H9 (cell line): ENCODE measurements around the gene NDP. TPM values are rescaled to one million over a fixed set of nuclear protein-coding genes. Genes with fewer than 3 reads are reported as not detected.

ENCODE experiments used
- DNase-seq: peaks from one replicate; pipeline ENCODE4 v3.0.0-alpha.2; 2017
- H2AFZ ChIP-seq: one replicate; pipeline ENCODE4 v1.6.1; 2013; ENCODE audit warnings: mild to moderate bottlenecking, low read length, control low read depth, moderate library complexity
- H2AK5ac ChIP-seq: 2 replicates; pipeline ENCODE4 v1.6.1; 2013; ENCODE audit warnings: low read length, control low read depth, mixed read lengths; ENCODE audit not compliant: insufficient read length
- H2BK120ac ChIP-seq: one replicate; pipeline ENCODE4 v1.6.1; 2013; ENCODE audit warnings: low read depth, mild to moderate bottlenecking, low read length, control low read depth, inconsistent platforms; ENCODE audit not compliant: poor library complexity, severe bottlenecking
- H2BK12ac ChIP-seq: 2 replicates; pipeline ENCODE4 v1.6.1; 2013; ENCODE audit warnings: low read length, control low read depth, mixed read lengths, low read depth; ENCODE audit not compliant: insufficient read length
- H2BK15ac ChIP-seq: 2 replicates; pipeline ENCODE4 v1.6.1; 2013; ENCODE audit warnings: low read depth, low read length, control low read depth
- H2BK20ac ChIP-seq: one replicate; pipeline ENCODE4 v1.6.1; 2013; ENCODE audit warnings: low read depth, mild to moderate bottlenecking, low read length, control low read depth, inconsistent platforms; ENCODE audit not compliant: poor library complexity, severe bottlenecking
- H2BK5ac ChIP-seq: 2 replicates; pipeline ENCODE4 v1.6.1; 2013; ENCODE audit warnings: low read length, control low read depth, mixed read lengths; ENCODE audit not compliant: insufficient read length
- H3K14ac ChIP-seq: 2 replicates; pipeline ENCODE4 v1.6.1; 2013; ENCODE audit warnings: low read length, control low read depth; ENCODE audit not compliant: insufficient read depth
- H3K18ac ChIP-seq: 2 replicates; pipeline ENCODE4 v1.6.1; 2013; ENCODE audit warnings: low read depth, mild to moderate bottlenecking, mixed read lengths, low read length, control low read depth; ENCODE audit not compliant: insufficient read length
- H3K23ac ChIP-seq: 2 replicates; pipeline ENCODE4 v1.6.1; 2013; ENCODE audit warnings: low read length, control low read depth, mixed read lengths, low read depth; ENCODE audit not compliant: insufficient read length
- H3K23me2 ChIP-seq: 2 replicates; pipeline ENCODE4 v1.6.1; 2013; ENCODE audit warnings: low read depth, mild to moderate bottlenecking, mixed read lengths, low read length, control low read depth; ENCODE audit not compliant: insufficient read length, poor library complexity, severe bottlenecking
- H3K27ac ChIP-seq: 2 replicates; pipeline ENCODE4 v1.5.1; 2013; ENCODE audit warnings: low read length, control low read depth, mixed read lengths, low read depth; ENCODE audit not compliant: insufficient read length
- H3K27me3 ChIP-seq: 2 replicates; pipeline ENCODE4 v1.6.1; 2013; ENCODE audit warnings: low read length, control low read depth, inconsistent platforms; ENCODE audit not compliant: insufficient read depth
- H3K4ac ChIP-seq: 2 replicates; pipeline ENCODE4 v1.6.1; 2013; ENCODE audit warnings: low read depth, mild to moderate bottlenecking, control low read depth, inconsistent platforms, low read length, moderate library complexity
- H3K4me1 ChIP-seq: 2 replicates; pipeline ENCODE4 v1.6.1; 2013; ENCODE audit warnings: low read length, control low read depth, inconsistent platforms; ENCODE audit not compliant: insufficient read depth
- H3K4me2 ChIP-seq: 2 replicates; pipeline ENCODE4 v1.6.1; 2013; ENCODE audit warnings: low read length, control low read depth, mixed read lengths; ENCODE audit not compliant: insufficient read length, insufficient read depth
- H3K56ac ChIP-seq: 2 replicates; pipeline ENCODE4 v1.6.1; 2013; ENCODE audit warnings: low read depth, mild to moderate bottlenecking, mixed read lengths, low read length, control low read depth; ENCODE audit not compliant: insufficient read length
- H3K79me1 ChIP-seq: 2 replicates; pipeline ENCODE4 v1.6.1; 2013; ENCODE audit warnings: low read depth, mild to moderate bottlenecking, moderate library complexity, low read length, control low read depth, inconsistent platforms; ENCODE audit not compliant: insufficient read depth, poor library complexity, severe bottlenecking
- H3K79me2 ChIP-seq: 2 replicates; pipeline ENCODE4 v1.6.1; 2013; ENCODE audit warnings: low read length, control low read depth, inconsistent platforms; ENCODE audit not compliant: insufficient read depth
- H3K9ac ChIP-seq: 2 replicates; pipeline ENCODE4 v1.6.1; 2013; ENCODE audit warnings: low read length, control low read depth, mixed read lengths; ENCODE audit not compliant: insufficient read length; ENCODE audit errors: extremely low read depth
- H3K9me3 ChIP-seq: one replicate; pipeline ENCODE4 v1.6.1; 2013; ENCODE audit warnings: low read depth, low read length, inconsistent platforms; ENCODE audit not compliant: control insufficient read depth
- H3T11ph ChIP-seq: one replicate; pipeline ENCODE4 v1.6.1; 2013; ENCODE audit warnings: mild to moderate bottlenecking, low read length, control low read depth, inconsistent platforms
- H4K20me1 ChIP-seq: one replicate; pipeline ENCODE4 v1.6.1; 2013; ENCODE audit not compliant: control insufficient read depth, insufficient read length, insufficient read depth
- H4K5ac ChIP-seq: 2 replicates; pipeline ENCODE4 v1.6.1; 2013; ENCODE audit warnings: low read depth, mild to moderate bottlenecking, mixed read lengths, low read length, control low read depth; ENCODE audit not compliant: insufficient read length
- H4K8ac ChIP-seq: replicated peaks from 2 replicates; pipeline ENCODE4 v1.6.1; 2013; ENCODE audit warnings: low read length, control low read depth, mixed read lengths, low read depth; ENCODE audit not compliant: insufficient read length
- H4K91ac ChIP-seq: 2 replicates; pipeline ENCODE4 v1.6.1; 2013; ENCODE audit warnings: low read depth, mild to moderate bottlenecking, moderate library complexity, mixed read lengths, low read length, control low read depth; ENCODE audit not compliant: insufficient read length
- H3K27ac Mint-ChIP-seq, 3 experiments: 2 replicates in 2 of 3; 3 replicates in 1 of 3; pipeline ENCODE4 v1.8.0; 2020 to 2021; ENCODE audit warnings: mixed read lengths in 3 of 3, mild to moderate bottlenecking in 1 of 3, moderate library complexity in 1 of 3
- H3K27me3 Mint-ChIP-seq: 2 replicates; pipeline ENCODE4 v1.8.0; 2021; ENCODE audit warnings: low read depth, mild to moderate bottlenecking, moderate library complexity, mixed read lengths
- H3K36me3 Mint-ChIP-seq, 3 experiments: 2 replicates in 2 of 3; 3 replicates in 1 of 3; pipeline ENCODE4 v1.8.0; 2020 to 2021; ENCODE audit warnings: low read depth in 3 of 3, mixed read lengths in 3 of 3; ENCODE audit not compliant: insufficient read depth in 1 of 3
- H3K4me1 Mint-ChIP-seq, 2 experiments: 2 replicates each; pipeline ENCODE4 v1.8.0; 2020; ENCODE audit warnings: mixed read lengths in 2 of 2
- H3K4me3 Mint-ChIP-seq, 2 experiments: 2 replicates in 1 of 2; 3 replicates in 1 of 2; pipeline ENCODE4 v1.8.0; 2020 to 2021; ENCODE audit warnings: mild to moderate bottlenecking in 2 of 2, mixed read lengths in 2 of 2, moderate library complexity in 1 of 2
- H3K9me3 Mint-ChIP-seq, 2 experiments: 2 replicates in 1 of 2; 3 replicates in 1 of 2; pipeline ENCODE4 v1.8.0; 2020; ENCODE audit warnings: mild to moderate bottlenecking in 2 of 2, mixed read lengths in 2 of 2, moderate library complexity in 1 of 2
- WGBS: extraction: QIAGEN DNeasy Blood & Tissue Kit; methylation state at CpG from one replicate; pipeline ENCODE4 v1.1.7; 2013; ENCODE audit warnings: missing lambda C conversion rate, low lambda C conversion rate, mixed read lengths; ENCODE audit not compliant: insufficient read length; ENCODE audit errors: extremely low coverage; 5-methylcytosine and 5-hydroxymethylcytosine counted together
- total RNA-seq: library from RNA; stranded (reverse); gene quantifications from 2 replicates; pipeline ENCODE4 v1.2.1, GENCODE V29; 2021
- TF ChIP-seq, protein P1 (sequence below): fragments of 200-600 bp; sonication (generic); conservative IDR thresholded peaks from 3 replicates; pipeline ENCODE4 v1.8.0; 2021; ENCODE audit warnings: antibody characterized with exemption, mild to moderate bottlenecking

The NDP gene
- total RNA-seq, 1 experiment from 2014 or later = not detected

GRCh38 chrX:43958529-43958928 is 14.7 kb downstream of the NDP start:
- Histone ChIP-seq H3K4me1 (no peaks in the 10 kb centered on the region), H3K9me3 (peaks cover 36% of the 10 kb centered on the region), H2BK20ac (no peak overlapping the region), H3K79me2 (no peaks in the 10 kb centered on the region), H2BK15ac (no peak overlapping the region), H4K8ac (no peak overlapping the region), H4K20me1 (no peaks in the 10 kb centered on the region), H3K4me2 (peak overlapping the region; percentile 8), H3T11ph (no peak overlapping the region), H3K9ac (no peak overlapping the region), H2AFZ (no peak overlapping the region), H2BK5ac (no peak overlapping the region), H3K4ac (no peak overlapping the region), H3K56ac (no peak overlapping the region), H3K14ac (no peak overlapping the region), H3K18ac (no peak overlapping the region), H3K27ac (no peak overlapping the region), H3K23me2 (no peaks in the 10 kb centered on the region), H2BK120ac (no peak overlapping the region), H2AK5ac (no peak overlapping the region), H3K23ac (no peak overlapping the region), H3K27me3 (no peaks in the 10 kb centered on the region), H2BK12ac (no peak overlapping the region), H4K91ac (no peak overlapping the region), H3K79me1 (no peaks in the 10 kb centered on the region), H4K5ac (no peak overlapping the region)
- no peaks in the 10 kb centered on the region; the same call in 1 of the 2 replicates for H3K27me3 Mint-ChIP-seq
- peaks cover 1 to 6% (median 3%) of the 10 kb centered on the region in 3 experiments; a peak in 2 of 7 replicates for H3K36me3 Mint-ChIP-seq
- no peak overlapping the region for H3K27ac Mint-ChIP-seq
- peaks cover 79 to 82% of the 10 kb centered on the region in 2 experiments for H3K9me3 Mint-ChIP-seq
- TF ChIP-seq, protein P1, sequence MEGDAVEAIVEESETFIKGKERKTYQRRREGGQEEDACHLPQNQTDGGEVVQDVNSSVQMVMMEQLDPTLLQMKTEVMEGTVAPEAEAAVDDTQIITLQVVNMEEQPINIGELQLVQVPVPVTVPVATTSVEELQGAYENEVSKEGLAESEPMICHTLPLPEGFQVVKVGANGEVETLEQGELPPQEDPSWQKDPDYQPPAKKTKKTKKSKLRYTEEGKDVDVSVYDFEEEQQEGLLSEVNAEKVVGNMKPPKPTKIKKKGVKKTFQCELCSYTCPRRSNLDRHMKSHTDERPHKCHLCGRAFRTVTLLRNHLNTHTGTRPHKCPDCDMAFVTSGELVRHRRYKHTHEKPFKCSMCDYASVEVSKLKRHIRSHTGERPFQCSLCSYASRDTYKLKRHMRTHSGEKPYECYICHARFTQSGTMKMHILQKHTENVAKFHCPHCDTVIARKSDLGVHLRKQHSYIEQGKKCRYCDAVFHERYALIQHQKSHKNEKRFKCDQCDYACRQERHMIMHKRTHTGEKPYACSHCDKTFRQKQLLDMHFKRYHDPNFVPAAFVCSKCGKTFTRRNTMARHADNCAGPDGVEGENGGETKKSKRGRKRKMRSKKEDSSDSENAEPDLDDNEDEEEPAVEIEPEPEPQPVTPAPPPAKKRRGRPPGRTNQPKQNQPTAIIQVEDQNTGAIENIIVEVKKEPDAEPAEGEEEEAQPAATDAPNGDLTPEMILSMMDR = peak; percentile 76
- DNase-seq = peak; percentile 45
- no CpG with 5 or more reads among the region's 6 CpGs for WGBS
- peaks cover 2% of the 10 kb centered on the region in 2 experiments; a peak in 2 of 4 replicates for H3K4me1 Mint-ChIP-seq
- H3K4me3 Mint-ChIP-seq = no peak overlapping the region; a peak in 1 of 5 replicates
